GM10266 (cell line): ENCODE results near the gene TXNIP.

Experiments used
- DNase-seq: peaks from one replicate; pipeline ENCODE4 v3.0.0; 2012; ENCODE audit errors: extremely low spot score
- TF ChIP-seq, protein P1 (sequence below): IDR thresholded peaks from 2 replicates; pipeline ENCODE4 v1.5.1; 2012; ENCODE audit warnings: mild to moderate bottlenecking, low read depth; ENCODE audit not compliant: control insufficient read depth, insufficient read depth; ENCODE audit errors: missing control alignments

TXNIP gene

DNA sequence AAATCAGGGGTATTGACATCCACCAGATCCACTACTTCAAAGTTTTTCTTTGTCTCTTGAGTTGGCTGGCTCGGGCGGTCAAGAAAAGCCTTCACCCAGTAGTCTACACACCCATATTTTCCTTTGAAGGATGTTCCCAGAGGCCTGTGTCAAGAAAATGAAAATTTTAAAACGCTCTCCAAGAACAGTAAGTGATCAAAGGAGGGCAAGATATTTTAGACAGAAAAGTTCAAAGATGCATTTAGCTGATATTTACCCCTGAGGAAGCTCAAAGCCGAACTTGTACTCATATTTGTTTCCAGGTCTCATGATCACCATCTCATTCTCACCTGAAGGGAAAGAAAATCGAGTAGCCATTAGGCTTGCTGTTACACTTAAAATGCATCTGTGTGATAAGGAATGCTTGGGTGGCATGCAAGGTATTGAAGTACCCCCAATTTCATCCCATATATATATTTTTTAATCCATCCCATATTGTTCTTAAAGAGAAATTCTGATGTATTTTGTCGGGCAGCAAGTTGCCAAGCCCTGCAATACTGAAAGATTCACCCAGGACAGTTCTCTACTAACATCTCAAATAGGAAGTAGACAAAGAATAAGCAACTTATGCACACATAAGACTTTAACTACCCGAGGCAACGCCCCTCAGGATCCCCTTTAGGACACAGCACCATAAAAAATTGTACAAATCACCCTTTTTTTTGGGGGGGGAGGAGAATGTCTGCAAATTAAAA lies 1.1 kb downstream of the TXNIP start:
- DNase-seq, result no peak
- TF ChIP-seq, protein P1, sequence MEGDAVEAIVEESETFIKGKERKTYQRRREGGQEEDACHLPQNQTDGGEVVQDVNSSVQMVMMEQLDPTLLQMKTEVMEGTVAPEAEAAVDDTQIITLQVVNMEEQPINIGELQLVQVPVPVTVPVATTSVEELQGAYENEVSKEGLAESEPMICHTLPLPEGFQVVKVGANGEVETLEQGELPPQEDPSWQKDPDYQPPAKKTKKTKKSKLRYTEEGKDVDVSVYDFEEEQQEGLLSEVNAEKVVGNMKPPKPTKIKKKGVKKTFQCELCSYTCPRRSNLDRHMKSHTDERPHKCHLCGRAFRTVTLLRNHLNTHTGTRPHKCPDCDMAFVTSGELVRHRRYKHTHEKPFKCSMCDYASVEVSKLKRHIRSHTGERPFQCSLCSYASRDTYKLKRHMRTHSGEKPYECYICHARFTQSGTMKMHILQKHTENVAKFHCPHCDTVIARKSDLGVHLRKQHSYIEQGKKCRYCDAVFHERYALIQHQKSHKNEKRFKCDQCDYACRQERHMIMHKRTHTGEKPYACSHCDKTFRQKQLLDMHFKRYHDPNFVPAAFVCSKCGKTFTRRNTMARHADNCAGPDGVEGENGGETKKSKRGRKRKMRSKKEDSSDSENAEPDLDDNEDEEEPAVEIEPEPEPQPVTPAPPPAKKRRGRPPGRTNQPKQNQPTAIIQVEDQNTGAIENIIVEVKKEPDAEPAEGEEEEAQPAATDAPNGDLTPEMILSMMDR, result no peak

DNA sequence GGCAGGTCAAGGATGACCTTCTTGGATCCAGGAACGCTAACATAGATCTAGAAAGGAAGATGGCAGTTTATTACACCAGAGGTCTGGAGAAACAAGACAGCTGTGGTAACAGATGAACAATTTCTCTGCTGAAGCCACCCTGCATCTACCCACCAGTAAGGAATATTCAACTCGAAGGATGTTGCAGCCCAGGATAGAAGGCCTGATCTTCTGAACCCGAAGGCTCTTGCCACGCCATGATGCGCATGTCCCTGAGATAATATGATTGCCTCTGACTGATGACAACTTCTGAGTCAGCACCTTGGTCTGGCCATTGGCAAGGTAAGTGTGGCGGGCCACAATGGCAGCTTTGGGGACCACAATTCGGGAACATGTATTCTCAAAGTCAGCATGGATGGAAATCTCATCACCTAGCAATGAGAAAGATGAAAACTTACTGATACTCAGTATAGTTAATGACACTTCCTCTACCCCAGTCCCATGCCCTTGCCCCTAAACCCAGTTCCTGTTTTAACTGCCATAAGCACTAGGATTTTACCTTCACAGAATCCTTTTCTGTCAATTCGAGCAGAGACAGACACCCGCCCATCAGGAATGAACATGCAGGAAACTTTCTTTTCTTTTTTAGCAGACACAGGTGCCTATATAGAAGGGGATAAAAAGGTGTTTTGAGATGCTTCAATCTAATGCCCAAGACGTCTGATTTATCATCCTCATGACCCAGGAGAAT lies 1.8 kb downstream of the TXNIP start:
- no peak for DNase-seq
- TF ChIP-seq, protein P1, result no peak

DNA sequence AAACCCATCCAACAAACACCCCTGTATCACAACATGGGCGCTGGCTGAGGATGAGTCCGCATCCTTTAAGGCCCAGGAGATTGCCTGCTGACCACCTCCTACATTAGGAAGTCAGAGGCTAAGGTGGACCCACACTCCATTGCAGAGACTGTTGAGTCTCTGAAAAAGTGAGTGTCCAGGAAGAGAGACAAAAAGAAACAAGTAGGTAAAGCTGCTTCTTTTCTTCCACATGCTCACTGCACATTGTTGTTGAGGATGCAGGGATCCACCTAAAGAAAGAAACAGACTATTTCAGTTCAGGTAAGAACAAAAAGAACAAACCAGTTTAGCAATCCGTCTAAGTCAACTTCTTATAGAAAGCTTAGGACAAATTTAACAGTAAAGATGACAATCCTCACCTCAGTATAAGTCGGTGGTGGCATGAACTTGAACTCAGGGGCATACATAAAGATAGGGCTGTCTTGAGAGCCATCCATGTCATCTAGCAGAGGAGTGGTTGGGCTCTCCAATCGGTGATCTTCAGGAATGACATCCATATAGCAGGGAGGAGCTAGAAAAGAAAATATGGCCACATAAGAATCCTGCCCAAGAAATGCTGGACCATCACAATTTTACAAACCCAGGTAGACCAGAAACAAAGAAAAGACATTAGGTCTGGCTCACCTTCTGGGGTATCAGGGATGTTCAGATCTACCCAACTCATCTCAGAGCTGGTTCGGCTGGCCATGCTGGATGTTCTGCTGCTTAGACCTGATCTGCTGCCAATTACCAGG lies 2.6 kb downstream of the TXNIP start:
- TF ChIP-seq, protein P1, result no peak
- no peak for DNase-seq

DNA sequence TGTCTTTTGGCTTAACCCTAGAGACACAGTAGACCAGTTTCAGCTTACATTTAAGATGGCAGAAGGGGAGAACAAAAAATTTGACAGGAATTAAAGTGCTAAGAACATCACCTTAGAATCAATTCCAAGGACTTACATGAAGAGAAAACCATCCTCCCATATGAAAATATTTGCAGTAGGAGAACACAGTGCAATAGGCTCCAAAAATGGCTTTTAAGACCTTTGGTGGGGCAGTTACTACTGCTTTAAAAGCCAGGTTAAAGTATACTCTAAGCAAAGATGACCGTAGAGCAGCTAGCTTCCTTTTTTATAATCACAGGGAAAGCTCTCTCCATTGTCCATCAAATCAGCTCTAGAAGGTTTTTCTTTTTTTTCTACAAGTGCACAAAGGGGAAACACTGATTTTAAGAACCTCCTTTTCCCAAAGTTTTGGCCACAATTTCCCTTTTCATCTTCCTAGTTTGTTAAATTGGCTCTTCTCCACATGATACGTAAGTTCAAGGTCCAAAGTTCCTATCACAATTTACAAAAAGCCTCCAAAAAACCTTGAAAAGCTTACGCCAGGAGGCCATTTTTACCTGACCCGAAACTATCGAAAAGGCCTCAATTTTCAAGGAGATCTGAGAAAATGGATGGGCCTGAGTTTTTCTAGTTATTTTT lies 3.3 kb downstream of the TXNIP start:
- DNase-seq, result no peak
- TF ChIP-seq, protein P1, result no peak

DNA sequence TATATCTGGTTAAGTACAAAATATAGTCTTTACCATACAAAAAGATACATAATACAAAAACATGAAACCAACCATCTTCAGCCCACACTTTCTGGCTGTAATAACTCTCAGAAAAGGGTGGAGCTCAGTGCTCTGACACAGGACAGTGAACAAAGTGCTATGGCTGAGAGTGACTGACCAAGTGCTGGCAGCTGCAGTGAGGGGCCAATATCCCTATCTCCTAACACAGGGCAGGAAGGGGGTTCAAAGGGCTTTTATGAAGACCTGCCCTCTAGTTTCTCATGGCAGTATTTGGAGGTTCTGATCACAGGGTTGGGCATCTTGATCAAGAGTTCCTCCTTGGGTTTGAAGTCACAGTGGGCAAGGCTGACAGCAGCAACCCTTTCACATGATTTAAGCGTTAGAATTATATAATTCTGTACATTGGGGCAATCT lies 3.9 kb downstream of the TXNIP start:
- no peak for DNase-seq
- TF ChIP-seq, protein P1, result no peak

DNA sequence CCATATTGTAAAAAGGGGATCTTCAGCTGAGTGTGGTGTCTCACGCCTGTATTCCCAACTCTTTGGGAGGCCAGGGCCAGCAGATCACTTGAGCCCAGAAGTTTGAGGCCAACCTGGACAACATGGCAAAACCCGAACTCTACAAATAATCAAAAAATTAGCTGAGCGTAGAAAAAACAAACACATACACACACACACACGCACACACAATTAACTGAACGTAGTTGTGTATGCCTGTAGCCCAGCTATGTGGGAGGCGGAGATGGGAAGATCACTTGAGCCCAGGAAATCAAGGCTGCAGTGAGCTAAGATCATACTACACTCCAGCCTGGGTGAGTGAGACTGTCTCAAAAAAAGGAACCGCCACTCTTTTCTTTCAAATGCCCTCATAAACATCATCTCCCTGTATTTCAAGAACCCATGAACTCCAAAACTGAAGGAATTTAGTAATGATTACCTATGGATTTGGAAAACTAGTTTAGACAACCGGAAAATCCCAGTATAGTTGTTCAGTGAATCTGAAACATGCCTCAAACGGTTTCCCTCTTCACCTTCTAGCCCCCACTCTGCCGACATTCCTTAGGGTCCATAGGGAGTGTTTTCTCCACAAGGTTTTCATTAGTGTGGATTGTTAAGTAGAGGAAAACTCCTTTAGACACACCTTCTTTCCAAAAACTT lies 4.5 kb downstream of the TXNIP start:
- DNase-seq, result no peak
- TF ChIP-seq, protein P1, result no peak
